ENCODE measurements around the gene MMP26. TPM values are rescaled to one million over a fixed set of nuclear protein-coding genes. Genes with fewer than 3 reads are reported as not detected.

MMP26 gene
- total RNA-seq, 1 donor from 2014 or later: not detected

DNA sequence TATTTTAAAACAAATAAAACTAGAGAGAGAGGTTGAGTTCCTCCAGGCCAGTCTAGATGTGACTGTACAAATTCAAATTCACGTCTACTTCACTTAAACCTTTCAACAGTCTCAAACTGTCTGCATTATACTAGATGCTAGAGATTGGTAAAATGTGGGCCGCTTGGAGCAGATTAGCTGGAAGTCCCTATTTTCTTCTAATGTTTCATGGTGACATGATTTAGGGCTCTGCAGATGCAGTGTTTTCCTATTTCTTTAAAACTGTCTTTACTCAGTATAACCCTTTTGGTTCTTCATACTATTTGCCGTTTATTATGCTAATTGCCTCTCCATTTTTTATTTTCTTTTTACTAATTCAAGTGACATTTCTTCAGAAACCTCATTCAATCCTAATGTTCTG lies 40.4 kb upstream of the MMP26 start:
- H3K36me3 Mint-ChIP-seq: no peaks in the 10 kb centered on the region
- H3K4me3 Mint-ChIP-seq: no peak overlapping the region
- Histone ChIP-seq H3K27ac (no peak overlapping the region), H3K4me2 (no peak overlapping the region), H3K79me2 (ENCODE audit: low read depth) (no peaks in the 10 kb centered on the region), H3K4me3 (no peak overlapping the region), H3K36me3 (no peaks in the 10 kb centered on the region), H4K20me1 (ENCODE audit: low read depth) (no peaks in the 10 kb centered on the region), H2AFZ (replicated peaks) (no peak overlapping the region), H3K9me3 (ENCODE audit: low read depth) (no peaks in the 10 kb centered on the region), H3F3A (ENCODE audit: low read depth) (no peaks in the 10 kb centered on the region), H3K9ac (no peak overlapping the region), H3K4me1 (no peaks in the 10 kb centered on the region), H3K27me3 (no peaks in the 10 kb centered on the region)
- DNase-seq (ENCODE audit: low spot score): no peak
- H3K27me3 Mint-ChIP-seq (ENCODE audit: insufficient read depth, low read depth): no peaks in the 10 kb centered on the region
- H3K27ac Mint-ChIP-seq: no peak overlapping the region
- TF ChIP-seq EZH2 (IDR thresholded peaks at IDR 0.05): no peak
- no peak for TF ChIP-seq EZH2phosphoT487 (IDR thresholded peaks at IDR 0.05)
- TF ChIP-seq, protein P1, sequence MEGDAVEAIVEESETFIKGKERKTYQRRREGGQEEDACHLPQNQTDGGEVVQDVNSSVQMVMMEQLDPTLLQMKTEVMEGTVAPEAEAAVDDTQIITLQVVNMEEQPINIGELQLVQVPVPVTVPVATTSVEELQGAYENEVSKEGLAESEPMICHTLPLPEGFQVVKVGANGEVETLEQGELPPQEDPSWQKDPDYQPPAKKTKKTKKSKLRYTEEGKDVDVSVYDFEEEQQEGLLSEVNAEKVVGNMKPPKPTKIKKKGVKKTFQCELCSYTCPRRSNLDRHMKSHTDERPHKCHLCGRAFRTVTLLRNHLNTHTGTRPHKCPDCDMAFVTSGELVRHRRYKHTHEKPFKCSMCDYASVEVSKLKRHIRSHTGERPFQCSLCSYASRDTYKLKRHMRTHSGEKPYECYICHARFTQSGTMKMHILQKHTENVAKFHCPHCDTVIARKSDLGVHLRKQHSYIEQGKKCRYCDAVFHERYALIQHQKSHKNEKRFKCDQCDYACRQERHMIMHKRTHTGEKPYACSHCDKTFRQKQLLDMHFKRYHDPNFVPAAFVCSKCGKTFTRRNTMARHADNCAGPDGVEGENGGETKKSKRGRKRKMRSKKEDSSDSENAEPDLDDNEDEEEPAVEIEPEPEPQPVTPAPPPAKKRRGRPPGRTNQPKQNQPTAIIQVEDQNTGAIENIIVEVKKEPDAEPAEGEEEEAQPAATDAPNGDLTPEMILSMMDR (IDR thresholded peaks at IDR 0.05): no peak
- no peaks in the 10 kb centered on the region for H3K4me1 Mint-ChIP-seq
- H3K9me3 Mint-ChIP-seq: no peaks in the 10 kb centered on the region

DNA sequence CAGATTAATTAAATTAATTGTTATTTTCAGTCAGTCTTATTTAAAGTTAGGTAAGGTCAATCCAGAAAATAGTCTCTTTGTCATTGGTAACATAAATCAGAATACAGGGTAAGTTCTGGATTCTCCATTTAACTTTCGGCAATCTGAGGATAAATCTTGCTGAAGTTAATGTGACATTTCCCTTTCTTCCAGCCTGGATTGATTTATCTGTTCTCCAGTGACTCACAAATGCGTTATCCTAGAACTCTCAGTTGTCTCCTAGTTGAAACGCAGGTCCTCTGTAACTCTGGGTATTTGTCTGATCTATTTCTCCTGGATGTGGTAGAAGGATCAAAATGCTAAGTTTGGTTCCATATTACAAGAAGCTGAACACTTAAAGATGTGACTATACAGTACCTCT lies 39.8 kb upstream of the MMP26 start:
- no peak overlapping the region for H3K27ac Mint-ChIP-seq
- Histone ChIP-seq H3K4me3 (no peak overlapping the region), H3K27me3 (no peaks in the 10 kb centered on the region), H2AFZ (replicated peaks) (no peak overlapping the region), H3F3A (ENCODE audit: low read depth) (no peaks in the 10 kb centered on the region), H3K9ac (no peak overlapping the region), H4K20me1 (ENCODE audit: low read depth) (no peaks in the 10 kb centered on the region), H3K4me2 (no peak overlapping the region), H3K36me3 (no peaks in the 10 kb centered on the region), H3K4me1 (no peaks in the 10 kb centered on the region), H3K79me2 (ENCODE audit: low read depth) (no peaks in the 10 kb centered on the region), H3K27ac (no peak overlapping the region), H3K9me3 (ENCODE audit: low read depth) (no peaks in the 10 kb centered on the region)
- H3K27me3 Mint-ChIP-seq (ENCODE audit: insufficient read depth, low read depth): no peaks in the 10 kb centered on the region
- no peaks in the 10 kb centered on the region for H3K9me3 Mint-ChIP-seq
- no peaks in the 10 kb centered on the region for H3K4me1 Mint-ChIP-seq
- no peak for DNase-seq (ENCODE audit: low spot score)
- no peaks in the 10 kb centered on the region for H3K36me3 Mint-ChIP-seq
- TF ChIP-seq EZH2phosphoT487 (IDR thresholded peaks at IDR 0.05): no peak
- no peak for TF ChIP-seq EZH2 (IDR thresholded peaks at IDR 0.05)
- TF ChIP-seq, protein P1 (IDR thresholded peaks at IDR 0.05): no peak
- no peak overlapping the region for H3K4me3 Mint-ChIP-seq

- no peaks in the 10 kb centered on the region for H3K79me2 ChIP-seq (ENCODE audit: low read depth)
- no peaks in the 10 kb centered on the region for H3K4me1 Mint-ChIP-seq
- TF ChIP-seq EZH2phosphoT487 (IDR thresholded peaks at IDR 0.05) (no peak), EZH2 (IDR thresholded peaks at IDR 0.05) (no peak)
- TF ChIP-seq, protein P1 (IDR thresholded peaks at IDR 0.05): no peak
- H3K4me1 ChIP-seq: no peaks in the 10 kb centered on the region
- H3K27me3 Mint-ChIP-seq (ENCODE audit: insufficient read depth, low read depth): no peaks in the 10 kb centered on the region
- DNase-seq (ENCODE audit: low spot score): no peak
- H4K20me1 ChIP-seq (ENCODE audit: low read depth): no peaks in the 10 kb centered on the region
- H3F3A ChIP-seq (ENCODE audit: low read depth): no peaks in the 10 kb centered on the region
- no peak overlapping the region for H2AFZ ChIP-seq (replicated peaks)
- H3K36me3 Mint-ChIP-seq: no peaks in the 10 kb centered on the region
- no peak overlapping the region for H3K9ac ChIP-seq
- no peaks in the 10 kb centered on the region for H3K9me3 Mint-ChIP-seq
- no peaks in the 10 kb centered on the region for H3K9me3 ChIP-seq (ENCODE audit: low read depth)
- no peaks in the 10 kb centered on the region for H3K27me3 ChIP-seq
- no peak overlapping the region for H3K27ac ChIP-seq
- H3K4me3 Mint-ChIP-seq: no peak overlapping the region
- no peaks in the 10 kb centered on the region for H3K36me3 ChIP-seq
- H3K4me3 ChIP-seq: no peak overlapping the region
- no peak overlapping the region for H3K4me2 ChIP-seq
- H3K27ac Mint-ChIP-seq: no peak overlapping the region
Measured at GRCh38 chr11:4665424-4665823, 39.2 kb upstream of the MMP26 start.

Data from neural progenitor cell (in vitro differentiated cells).